ENCODE data around the gene ISOC2. TPM values are rescaled to one million over a fixed set of nuclear protein-coding genes. Genes with fewer than 3 reads are reported as not detected.
A peak's percentile ranks its signal among the peaks of the same experiment; 100 is the strongest.

ISOC2 gene
- total RNA-seq, 1 donor, result 41.3 TPM

GRCh38 chr19:55494172-55494761 lies 32.8 kb upstream of the ISOC2 start:
- no peak for TF ChIP-seq CTCF (IDR thresholded peaks at IDR 0.05; ENCODE audit: insufficient read depth, low read length)
- peak overlapping the region; percentile 53 for H3K4me3 ChIP-seq (ENCODE audit: low read depth, low read length)
- DNase-seq (ENCODE audit: low read depth), result peak; percentile 70

GRCh38 chr19:55493645-55494171 lies 32.3 kb upstream of the ISOC2 start:
- peak overlapping the region; percentile 53 for H3K4me3 ChIP-seq (ENCODE audit: low read depth, low read length)
- TF ChIP-seq CTCF (IDR thresholded peaks at IDR 0.05; ENCODE audit: insufficient read depth, low read length), result no peak
- DNase-seq (ENCODE audit: low read depth), result no peak

- DNase-seq (ENCODE audit: low read depth), result peak; percentile 49
- TF ChIP-seq CTCF (IDR thresholded peaks at IDR 0.05; ENCODE audit: insufficient read depth, low read length), result no peak
- peak overlapping the region; percentile 53 for H3K4me3 ChIP-seq (ENCODE audit: low read depth, low read length)
Measured at GRCh38 chr19:55493052-55493644, 31.7 kb upstream of the ISOC2 start.

GRCh38 chr19:55492362-55492944 lies 31.0 kb upstream of the ISOC2 start:
- no peak for TF ChIP-seq CTCF (IDR thresholded peaks at IDR 0.05; ENCODE audit: insufficient read depth, low read length)
- H3K4me3 ChIP-seq (ENCODE audit: low read depth, low read length), result no peak overlapping the region
- no peak for DNase-seq (ENCODE audit: low read depth)

GRCh38 chr19:55491546-55492360 lies 30.3 kb upstream of the ISOC2 start:
- H3K4me3 ChIP-seq (ENCODE audit: low read depth, low read length), result no peak overlapping the region
- DNase-seq (ENCODE audit: low read depth), result no peak
- no peak for TF ChIP-seq CTCF (IDR thresholded peaks at IDR 0.05; ENCODE audit: insufficient read depth, low read length)

GRCh38 chr19:55490478-55491432 lies 29.3 kb upstream of the ISOC2 start:
- peak; percentile 50 for DNase-seq (ENCODE audit: low read depth)

More at GRCh38 chr19:55490478-55491432, 29.3 kb upstream of the ISOC2 start:
- H3K4me3 ChIP-seq (ENCODE audit: low read depth, low read length), result no peak overlapping the region
- no peak for TF ChIP-seq CTCF (IDR thresholded peaks at IDR 0.05; ENCODE audit: insufficient read depth, low read length)
